GM23338 (cell line): Measurements from ENCODE around the gene FXYD2. TPM values are rescaled to one million over a fixed set of nuclear protein-coding genes. Genes with fewer than 3 reads are reported as not detected.

Experiments
- ATAC-seq: fragments of 200-7000 bp; cut with Tn5 transposase; 3 replicates; pipeline ENCODE4 v1.9.1; 2020
- DNase-seq: peaks from one replicate; pipeline ENCODE4 v3.0.0-alpha.2; 2015; ENCODE audit warnings: low spot score
- H2AFZ ChIP-seq: fragments of 200-600 bp; sonication (generic); 2 replicates; pipeline ENCODE4 v1.8.0; 2016; ENCODE audit warnings: antibody characterized with exemption, mild to moderate bottlenecking, moderate library complexity
- H3F3A ChIP-seq: fragments of 200-600 bp; sonication (generic); replicated peaks from 2 replicates; pipeline ENCODE4 v1.8.0; 2017; ENCODE audit warnings: antibody characterized with exemption, mixed run types, low read depth
- H3K27ac ChIP-seq: fragments of 200-600 bp; sonication (generic); 2 replicates; pipeline ENCODE4 v1.6.1; 2016; ENCODE audit warnings: low read depth
- H3K27me3 ChIP-seq: fragments of 200-600 bp; sonication (generic); 2 replicates; pipeline ENCODE4 v1.8.0; 2016; ENCODE audit warnings: mild to moderate bottlenecking, mixed run types, moderate library complexity; ENCODE audit not compliant: insufficient read depth
- H3K36me3 ChIP-seq: fragments of 200-600 bp; sonication (generic); 2 replicates; pipeline ENCODE4 v1.8.0; 2016; ENCODE audit warnings: mild to moderate bottlenecking; ENCODE audit not compliant: insufficient read depth
- H3K4me1 ChIP-seq: fragments of 200-600 bp; sonication (generic); 2 replicates; pipeline ENCODE4 v1.8.0; 2016; ENCODE audit warnings: mild to moderate bottlenecking, moderate library complexity; ENCODE audit not compliant: insufficient read depth
- H3K4me2 ChIP-seq: fragments of 200-600 bp; sonication (generic); 2 replicates; pipeline ENCODE4 v1.7.1; 2017; ENCODE audit warnings: mixed run types
- H3K4me3 ChIP-seq: fragments of 200-600 bp; sonication (generic); 2 replicates; pipeline ENCODE4 v1.6.1; 2016; ENCODE audit warnings: mixed run types
- H3K79me2 ChIP-seq: fragments of 200-600 bp; sonication (generic); replicated peaks from 2 replicates; pipeline ENCODE4 v1.8.0; 2017; ENCODE audit warnings: mild to moderate bottlenecking; ENCODE audit not compliant: insufficient read depth
- H3K9me2 ChIP-seq: fragments of 200-600 bp; sonication (generic); 2 replicates; pipeline ENCODE4 v1.8.0; 2017; ENCODE audit not compliant: insufficient read depth
- H4K20me1 ChIP-seq: fragments of 200-600 bp; sonication (generic); replicated peaks from 2 replicates; pipeline ENCODE4 v1.8.0; 2017; ENCODE audit warnings: mild to moderate bottlenecking; ENCODE audit not compliant: insufficient read depth
- H3K27ac Mint-ChIP-seq: 2 replicates; pipeline ENCODE4 v1.8.0; 2020; ENCODE audit warnings: inconsistent platforms, mild to moderate bottlenecking, moderate library complexity, mixed read lengths
- H3K27me3 Mint-ChIP-seq: 3 replicates; pipeline ENCODE4 v1.8.0; 2022; ENCODE audit warnings: low read depth, mild to moderate bottlenecking, moderate library complexity, mixed read lengths, inconsistent platforms; ENCODE audit not compliant: insufficient read depth, poor library complexity
- H3K36me3 Mint-ChIP-seq: 3 replicates; pipeline ENCODE4 v1.8.0; 2021; ENCODE audit warnings: low read depth, mild to moderate bottlenecking, inconsistent platforms, moderate library complexity, mixed read lengths
- H3K4me1 Mint-ChIP-seq: 3 replicates; pipeline ENCODE4 v1.8.0; 2020; ENCODE audit warnings: mild to moderate bottlenecking, inconsistent platforms, mixed read lengths
- H3K4me3 Mint-ChIP-seq: 3 replicates; pipeline ENCODE4 v1.8.0; 2021; ENCODE audit warnings: moderate library complexity, mild to moderate bottlenecking, inconsistent platforms, mixed read lengths
- H3K9me3 Mint-ChIP-seq: 3 replicates; pipeline ENCODE4 v1.8.0; 2020; ENCODE audit warnings: moderate library complexity, mild to moderate bottlenecking, inconsistent platforms, mixed read lengths
- CREB1 ChIP-seq: fragments of 250-450 bp; sonication (Bioruptor Pico); IDR thresholded peaks from 2 replicates; pipeline ENCODE4 v1.5.0; 2020; ENCODE audit warnings: low read depth, mild to moderate bottlenecking, moderate library complexity
- ETS1 ChIP-seq: IDR thresholded peaks from 2 replicates; pipeline ENCODE4 v1.6.1; 2016; ENCODE audit warnings: antibody characterized with exemption
- EZH2 ChIP-seq: fragments of 200-600 bp; sonication (generic); IDR thresholded peaks from one replicate; pipeline ENCODE4 v1.8.0; 2017; ENCODE audit warnings: antibody characterized with exemption, mild to moderate bottlenecking, low read depth; ENCODE audit not compliant: unreplicated experiment
- EZH2phosphoT487 ChIP-seq: fragments of 200-600 bp; sonication (generic); IDR thresholded peaks from one replicate; pipeline ENCODE4 v1.8.1; 2018; ENCODE audit warnings: antibody characterized with exemption; ENCODE audit not compliant: unreplicated experiment
- JUNB ChIP-seq: IDR thresholded peaks from one replicate; pipeline ENCODE4 v1.6.1; 2016; ENCODE audit warnings: antibody characterized with exemption; ENCODE audit not compliant: unreplicated experiment
- NANOG ChIP-seq: IDR thresholded peaks from 2 replicates; pipeline ENCODE4 v1.6.1; 2016; ENCODE audit warnings: antibody characterized with exemption, borderline replicate concordance
- POLR2AphosphoS5 ChIP-seq: IDR thresholded peaks from 2 replicates; pipeline ENCODE4 v1.6.1; 2016; ENCODE audit warnings: antibody characterized with exemption, low read depth
- REST ChIP-seq: IDR thresholded peaks from one replicate; pipeline ENCODE4 v1.6.1; 2018; ENCODE audit warnings: antibody characterized with exemption; ENCODE audit not compliant: unreplicated experiment
- STAT1 ChIP-seq: IDR thresholded peaks from one replicate; pipeline ENCODE4 v1.6.1; 2016; ENCODE audit warnings: antibody characterized with exemption; ENCODE audit not compliant: unreplicated experiment
- ZNF114 ChIP-seq: fragments of 250-450 bp; sonication (Bioruptor Pico); IDR thresholded peaks from 2 replicates; pipeline ENCODE4 v1.5.0; 2020; ENCODE audit warnings: mild to moderate bottlenecking, moderate library complexity
- ZNF331 ChIP-seq: fragments of 250-450 bp; sonication (Bioruptor Pico); IDR thresholded peaks from 2 replicates; pipeline ENCODE4 v1.5.0; 2020; ENCODE audit warnings: low read depth, mild to moderate bottlenecking, moderate library complexity
- ZNF462 ChIP-seq: fragments of 250-450 bp; sonication (Bioruptor Pico); IDR thresholded peaks from 2 replicates; pipeline ENCODE4 v1.5.0; 2020; ENCODE audit warnings: mild to moderate bottlenecking, moderate library complexity
- polyA plus RNA-seq: library from polyadenylated mRNA; unstranded; fragments of >200 nt; fragmentation: Nextera tagmentation; extraction: Ambion mirVana; gene quantifications from 2 replicates; pipeline ENCODE4 v1.2.1, GENCODE V29; 2016
- total RNA-seq: library from RNA; depleted of rRNA; stranded (reverse); fragments of >200 nt; shearing (Covaris generic); gene quantifications from 2 replicates; pipeline ENCODE4 v1.2.3, GENCODE V29; 2014
- TF ChIP-seq, protein P1 (sequence below), 2 experiments: fragments of 200-600 bp in 1 of 2; sonication (generic) in 1 of 2; conservative IDR thresholded peaks; 2 replicates each; pipeline versions ENCODE4 v1.5.1 to v1.6.1; 2016 to 2017; ENCODE audit warnings: antibody characterized with exemption in 2 of 2, low read depth in 2 of 2, mild to moderate bottlenecking in 2 of 2, moderate library complexity in 1 of 2

Gene FXYD2
- total and polyA plus RNA-seq, 2 experiments from 2014 or later: 0.59 to 1.4 TPM

- 0 out of 2 replicates have a peak, but pooled peaks cover 3% of the 10 kb centered on the region for H3K27me3 ChIP-seq
- H3K4me3 ChIP-seq: no peak overlapping the region
- Mint-ChIP-seq H3K36me3 (no peaks in the 10 kb centered on the region), H3K9me3 (no peaks in the 10 kb centered on the region), H3K27me3 (peaks cover 4% of the 10 kb centered on the region), H3K4me3 (no peak overlapping the region), H3K4me1 (peaks cover 54% of the 10 kb centered on the region), H3K27ac (no peak overlapping the region)
- H2AFZ ChIP-seq: no peak overlapping the region
- peak overlapping the region; percentile 67; the same call in 1 of the 2 replicates for H3K4me2 ChIP-seq
- DNase-seq: peak; percentile 24
- H3K27ac ChIP-seq: no peak overlapping the region
- H3F3A ChIP-seq: no peaks in the 10 kb centered on the region; the same call in 1 of the 2 replicates
- H3K9me2 ChIP-seq: no peaks in the 10 kb centered on the region
- ATAC-seq: peak; percentile 70
- H3K4me1 ChIP-seq: peaks cover 43% of the 10 kb centered on the region
- peaks cover 19% of the 10 kb centered on the region for H4K20me1 ChIP-seq
- no peaks in the 10 kb centered on the region for H3K36me3 ChIP-seq
- TF ChIP-seq REST: no peak
- TF ChIP-seq ZNF462 (CRISPR knock-in tag): no peak
- no peak for TF ChIP-seq EZH2
- no peak for TF ChIP-seq POLR2AphosphoS5
- TF ChIP-seq EZH2phosphoT487: no peak
- TF ChIP-seq CREB1 (CRISPR knock-in tag): no peak
- TF ChIP-seq ETS1: no peak
- no peak for TF ChIP-seq ZNF114 (CRISPR knock-in tag)
- no peak for TF ChIP-seq STAT1
- TF ChIP-seq JUNB: no peak
- no peak for TF ChIP-seq ZNF331 (CRISPR knock-in tag)
- TF ChIP-seq, protein P1, sequence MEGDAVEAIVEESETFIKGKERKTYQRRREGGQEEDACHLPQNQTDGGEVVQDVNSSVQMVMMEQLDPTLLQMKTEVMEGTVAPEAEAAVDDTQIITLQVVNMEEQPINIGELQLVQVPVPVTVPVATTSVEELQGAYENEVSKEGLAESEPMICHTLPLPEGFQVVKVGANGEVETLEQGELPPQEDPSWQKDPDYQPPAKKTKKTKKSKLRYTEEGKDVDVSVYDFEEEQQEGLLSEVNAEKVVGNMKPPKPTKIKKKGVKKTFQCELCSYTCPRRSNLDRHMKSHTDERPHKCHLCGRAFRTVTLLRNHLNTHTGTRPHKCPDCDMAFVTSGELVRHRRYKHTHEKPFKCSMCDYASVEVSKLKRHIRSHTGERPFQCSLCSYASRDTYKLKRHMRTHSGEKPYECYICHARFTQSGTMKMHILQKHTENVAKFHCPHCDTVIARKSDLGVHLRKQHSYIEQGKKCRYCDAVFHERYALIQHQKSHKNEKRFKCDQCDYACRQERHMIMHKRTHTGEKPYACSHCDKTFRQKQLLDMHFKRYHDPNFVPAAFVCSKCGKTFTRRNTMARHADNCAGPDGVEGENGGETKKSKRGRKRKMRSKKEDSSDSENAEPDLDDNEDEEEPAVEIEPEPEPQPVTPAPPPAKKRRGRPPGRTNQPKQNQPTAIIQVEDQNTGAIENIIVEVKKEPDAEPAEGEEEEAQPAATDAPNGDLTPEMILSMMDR (conservative IDR thresholded peaks at IDR 0.05; ENCODE audit: low read depth in 2 of 2): no peak
- TF ChIP-seq NANOG: no peak
- peaks cover 20% of the 10 kb centered on the region; the same call in 1 of the 2 replicates for H3K79me2 ChIP-seq
Measured at GRCh38 chr11:117870103-117870952, 45.8 kb upstream of the FXYD2 start.
